Activated CD4-positive, alpha-beta T cell treated with anti-CD3 and anti-CD28 coated beads for 1 hour (primary cell): Measurements from ENCODE around the gene PIK3C2A.
"Not testable (repeated sequence)": the region's sequence is repeated elsewhere in the genome, so short reads cannot be mapped to it uniquely, and the experiment has no call there.

Source experiments
- DNase-seq: peaks from one replicate; pipeline ENCODE4 v3.0.0-alpha.2; 2020

The PIK3C2A gene

DNA sequence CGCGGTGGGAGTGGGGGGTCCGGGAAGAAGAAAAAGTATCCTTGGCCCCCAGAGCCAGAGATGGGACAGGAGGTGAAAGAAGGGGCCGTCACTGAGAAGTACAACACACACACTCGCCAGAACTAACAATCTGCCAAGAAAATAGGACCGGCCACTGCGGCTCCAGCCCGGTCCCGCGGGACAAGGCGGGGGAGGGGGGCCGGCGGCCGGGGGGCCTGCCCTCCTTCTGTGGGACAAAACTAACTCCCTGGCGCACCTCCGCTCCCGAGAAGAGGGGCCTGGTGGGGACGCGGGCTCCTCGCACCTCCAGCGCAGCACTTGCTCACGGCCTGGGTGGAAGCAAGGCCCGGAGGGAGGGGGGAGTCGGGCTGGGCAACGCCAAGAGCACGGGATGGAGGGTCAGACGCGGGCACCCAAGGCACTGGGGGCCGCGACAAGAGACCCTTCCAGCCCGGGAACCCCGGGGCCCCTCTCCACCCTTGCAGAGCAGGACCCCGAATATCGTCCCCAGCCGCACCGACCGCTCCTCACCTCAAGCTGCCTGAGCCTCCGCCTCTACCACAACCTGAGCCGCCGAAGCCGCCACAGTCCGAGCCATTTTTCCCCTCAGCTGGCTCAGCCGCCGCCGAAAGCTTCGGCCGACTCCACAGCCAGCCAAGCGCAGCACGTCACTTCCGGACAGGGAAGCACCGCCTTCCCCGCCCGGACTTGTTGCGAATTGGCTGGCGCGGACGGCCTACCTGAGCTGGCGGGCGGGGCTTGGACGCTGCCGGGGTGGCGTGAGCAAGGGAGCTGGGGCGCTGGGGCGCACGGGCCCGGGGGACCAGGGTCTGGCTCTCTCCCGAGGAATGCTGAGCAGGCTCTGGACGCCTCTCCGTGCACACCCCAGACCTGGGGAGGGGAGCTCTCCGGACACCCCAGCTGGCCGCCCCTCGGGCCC lies at the start of gene PIK3C2A:
Gene PIK3C2A, minus strand, starts transcription at position 670 of the 940 bp plus-strand sequence. CDS start 38,245 bp downstream, outside the sequence.
- DNase-seq = peak; percentile 88

DNA sequence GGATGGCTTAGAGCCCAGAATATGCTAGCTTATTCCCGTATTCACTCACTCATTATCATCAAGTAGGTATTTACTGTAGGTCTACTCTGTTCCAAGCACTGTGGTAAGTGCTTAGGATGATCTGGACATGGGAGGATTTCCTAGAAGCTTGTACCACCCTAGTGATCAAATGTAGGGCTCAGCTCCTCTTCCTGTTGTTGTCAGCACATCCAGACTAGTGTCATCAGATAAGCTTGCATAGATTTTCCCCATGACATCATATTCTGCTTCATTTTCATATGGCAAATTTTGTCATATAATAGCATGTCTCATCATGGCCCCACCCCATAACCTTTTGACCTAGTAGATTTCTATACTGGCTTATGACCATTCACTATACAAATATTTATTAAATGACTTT lies 49.4 kb upstream of the PIK3C2A start:
- DNase-seq = no peak

DNA sequence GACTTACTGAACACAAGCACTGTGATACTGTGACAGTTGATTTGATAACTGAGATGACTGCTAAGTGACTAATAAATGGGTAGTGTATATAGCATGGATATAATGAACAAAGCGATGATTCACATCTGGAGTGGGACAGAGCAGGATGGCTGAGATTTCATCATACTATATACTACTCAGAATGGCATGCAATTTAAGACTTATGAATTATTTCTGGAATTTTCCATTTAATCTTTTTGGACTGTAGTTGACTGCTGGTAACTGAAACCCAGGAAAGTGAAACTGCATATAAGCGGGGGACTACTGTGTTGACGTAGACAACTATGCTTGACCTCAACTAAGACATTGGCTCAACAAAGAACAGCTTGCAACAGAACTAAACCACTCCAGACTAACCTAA lies 48.7 kb upstream of the PIK3C2A start:
- DNase-seq = no peak

DNA sequence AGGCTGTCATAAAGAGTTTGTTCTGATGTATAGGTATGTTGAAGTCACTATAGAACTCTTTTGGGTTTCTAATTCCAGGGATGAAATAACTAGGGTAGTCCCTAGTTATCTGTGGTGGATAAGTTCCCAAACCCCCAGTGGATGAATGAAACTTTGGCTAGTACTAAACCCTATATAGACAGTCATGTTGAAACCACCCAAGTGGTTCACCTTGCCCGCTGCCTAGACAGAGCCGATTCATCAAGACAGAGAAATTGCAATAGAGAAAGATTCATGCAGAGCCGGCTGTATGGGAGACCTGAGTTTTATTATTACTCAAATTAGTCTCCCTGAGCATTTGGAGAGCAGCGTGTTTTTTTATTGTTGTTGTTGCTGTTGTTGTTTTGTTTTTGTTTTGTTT lies 44.9 kb upstream of the PIK3C2A start:
- no peak for DNase-seq

- DNase-seq = no peak
These were observed 43.0 kb upstream of the PIK3C2A start for GRCh38 chr11:17250561-17251350.

GRCh38 chr11:17244046-17244445 lies 36.3 kb upstream of the PIK3C2A start:
- no peak for DNase-seq

DNA sequence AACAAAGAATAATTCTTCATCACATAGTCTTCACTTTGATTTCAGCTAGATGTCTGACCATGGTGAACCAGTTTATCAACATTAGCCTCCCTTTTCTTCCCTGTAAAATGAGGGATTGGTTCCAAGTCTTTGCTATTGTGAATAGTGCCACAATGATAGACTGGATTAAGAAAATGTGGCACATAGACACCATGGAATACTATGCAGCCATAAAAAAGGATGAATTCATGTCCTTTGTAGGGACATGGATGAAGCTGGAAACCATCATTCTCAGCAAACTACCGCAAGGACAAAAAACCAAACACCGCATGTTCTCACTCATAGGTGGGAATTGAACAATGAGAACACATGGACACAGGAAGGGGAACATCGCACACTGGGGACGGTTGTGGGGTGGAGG lies 35.2 kb upstream of the PIK3C2A start:
- DNase-seq = not testable (repeated sequence)

- no peak for DNase-seq
These were observed 33.0 kb upstream of the PIK3C2A start for GRCh38 chr11:17240780-17241179.

GRCh38 chr11:17239927-17240326 lies 32.1 kb upstream of the PIK3C2A start:
- not testable (repeated sequence) for DNase-seq

- no peak for DNase-seq
These were observed 30.6 kb upstream of the PIK3C2A start for GRCh38 chr11:17238377-17238776.

DNA sequence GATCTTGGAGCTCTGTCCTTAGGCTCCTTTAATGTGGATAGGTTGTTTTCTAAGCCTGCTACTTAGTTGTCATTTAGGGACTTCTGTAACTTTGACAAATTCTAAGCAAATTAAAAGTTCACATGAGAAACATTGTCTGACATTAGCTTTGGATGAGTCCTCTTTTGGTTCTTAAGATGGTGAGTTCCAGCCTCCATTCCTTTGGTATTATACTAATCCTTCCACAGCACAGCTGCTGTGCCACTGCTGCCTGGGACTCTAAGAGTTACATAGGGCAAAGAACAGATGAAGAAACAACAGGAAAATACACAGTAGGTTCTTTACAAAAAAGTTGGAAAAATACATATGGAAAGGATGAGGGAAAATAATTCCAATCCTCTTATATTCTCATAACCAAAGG lies 25.3 kb upstream of the PIK3C2A start:
- DNase-seq = no peak

- no peak for DNase-seq
These were observed 23.4 kb upstream of the PIK3C2A start for GRCh38 chr11:17230867-17231851.

DNA sequence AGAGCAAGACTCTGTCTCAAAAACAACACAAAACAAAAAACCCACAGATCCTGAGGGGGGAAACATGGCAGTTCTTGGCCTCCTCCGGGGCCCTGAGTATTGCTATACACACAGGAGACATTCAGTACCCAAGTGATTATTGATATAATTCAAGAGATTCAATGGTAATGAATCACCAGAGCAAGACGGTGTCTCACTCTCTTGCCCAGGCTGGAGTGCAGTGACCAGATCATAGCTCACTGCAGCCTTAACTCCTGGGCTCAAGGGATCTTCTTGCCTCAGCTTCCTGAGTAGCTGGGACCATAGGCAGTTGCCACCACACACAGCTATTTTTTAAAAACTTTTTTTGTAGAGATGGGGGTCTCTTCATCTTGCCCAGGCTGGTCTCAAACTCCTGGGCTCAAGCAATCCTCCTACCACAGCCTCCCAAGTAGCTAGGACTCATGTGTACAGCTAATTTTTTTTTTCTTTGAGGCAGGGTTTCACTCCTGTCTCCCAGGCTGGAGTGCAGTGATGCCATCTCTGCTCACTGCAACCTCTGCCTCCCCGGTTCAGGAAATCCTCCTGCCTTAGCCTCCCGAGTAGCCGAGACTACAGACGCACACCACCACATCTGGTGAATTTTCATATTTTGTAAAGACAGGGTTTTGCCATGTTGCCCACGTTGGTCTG lies 21.8 kb upstream of the PIK3C2A start:
- no peak for DNase-seq

DNA sequence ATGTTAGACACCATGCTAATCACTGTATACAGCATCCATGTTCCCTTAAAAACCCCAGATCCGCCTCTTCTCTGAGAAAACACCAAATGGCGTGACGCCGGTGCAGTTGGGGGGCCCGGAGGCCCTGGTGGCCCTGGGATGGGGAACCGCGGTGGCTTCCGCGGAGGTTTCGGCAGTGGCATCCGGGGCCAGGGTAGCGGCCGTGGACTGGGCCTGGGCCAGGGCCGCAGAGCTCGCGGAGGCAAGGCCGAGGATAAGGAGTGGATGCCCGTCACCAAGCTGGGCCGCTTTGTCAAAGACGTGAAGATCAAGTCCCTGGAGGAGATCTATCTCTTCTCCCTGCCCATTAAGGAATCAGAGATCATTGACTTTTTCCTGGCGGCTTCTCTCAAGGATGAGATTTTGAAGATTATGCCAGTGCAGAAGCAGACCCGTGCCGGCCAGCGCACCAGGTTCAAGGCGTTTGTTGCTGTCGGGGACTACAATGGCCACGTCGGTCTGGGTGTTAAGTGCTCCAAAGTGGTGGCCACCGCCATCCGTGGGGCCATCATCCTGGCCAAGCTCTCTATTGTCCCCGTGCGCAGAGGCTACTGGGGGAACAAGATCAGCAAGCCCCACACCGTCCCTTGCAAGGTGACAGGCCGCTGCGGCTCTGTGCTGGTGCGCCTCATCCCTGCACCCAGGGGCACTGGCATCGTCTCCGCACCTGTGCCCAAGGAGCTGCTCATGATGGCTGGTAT lies 20.6 kb upstream of the PIK3C2A start:
- DNase-seq = not testable (repeated sequence)

DNA sequence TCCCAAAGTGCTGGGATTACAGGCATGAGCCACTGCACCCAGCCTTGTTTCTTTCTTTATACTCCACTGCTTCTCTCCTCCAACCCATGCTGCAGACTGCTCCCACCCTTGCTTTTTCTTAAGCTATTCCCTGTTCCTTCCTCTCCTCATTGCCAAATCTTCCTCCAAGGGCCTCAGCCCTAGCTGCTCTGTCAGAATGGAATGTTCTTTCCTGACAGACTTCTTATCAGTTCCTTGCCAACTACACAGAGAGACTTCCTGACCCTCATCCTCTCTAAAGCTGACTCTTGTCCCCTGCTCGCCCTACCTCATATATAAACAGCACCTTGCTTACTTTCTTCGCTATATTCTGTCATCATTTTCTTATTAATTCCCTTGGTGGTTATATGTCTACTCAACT lies 16.9 kb upstream of the PIK3C2A start:
- DNase-seq = no peak

- DNase-seq = no peak
These were observed 14.2 kb upstream of the PIK3C2A start for GRCh38 chr11:17221968-17222367.

DNA sequence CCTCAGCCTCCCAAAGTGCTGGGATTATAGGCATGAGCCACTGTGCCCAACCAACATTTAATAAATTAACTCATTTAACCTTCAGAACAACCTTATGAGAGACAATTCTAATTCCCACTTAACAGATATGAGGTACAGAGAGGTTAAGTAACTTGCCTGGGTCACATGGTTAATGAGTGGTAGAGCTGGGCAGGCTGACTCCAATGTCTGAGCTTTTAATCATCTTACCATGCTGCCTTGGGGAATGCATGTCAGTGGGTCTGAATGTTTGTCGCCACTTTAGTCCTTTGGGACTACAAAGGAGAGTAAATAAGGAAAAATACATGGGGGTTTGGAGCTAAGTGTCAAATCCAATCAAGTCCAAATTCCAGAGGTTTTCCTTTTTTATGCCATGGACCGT lies 11.2 kb upstream of the PIK3C2A start:
- DNase-seq = no peak

DNA sequence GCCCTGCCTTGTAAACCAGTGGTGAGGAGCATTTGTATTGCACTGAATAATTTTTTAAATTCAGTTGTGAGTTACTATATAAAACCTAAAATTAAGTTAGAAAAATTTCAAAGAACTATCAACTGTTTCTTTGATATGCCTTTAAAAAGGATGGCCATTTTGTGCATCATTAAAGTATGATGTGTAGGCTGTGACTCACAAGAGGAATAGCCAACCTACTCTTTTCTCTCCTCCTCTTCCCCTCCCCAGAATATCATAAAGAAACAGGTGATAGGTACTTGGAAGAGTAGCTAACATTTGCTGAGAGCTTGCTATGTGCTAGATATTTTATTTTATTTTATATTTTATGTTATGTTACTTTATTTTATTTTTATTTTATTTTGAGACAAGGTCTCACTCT lies 10.6 kb upstream of the PIK3C2A start:
- no peak for DNase-seq

- DNase-seq = no peak
These were observed 9.6 kb upstream of the PIK3C2A start for GRCh38 chr11:17217401-17217800.

DNA sequence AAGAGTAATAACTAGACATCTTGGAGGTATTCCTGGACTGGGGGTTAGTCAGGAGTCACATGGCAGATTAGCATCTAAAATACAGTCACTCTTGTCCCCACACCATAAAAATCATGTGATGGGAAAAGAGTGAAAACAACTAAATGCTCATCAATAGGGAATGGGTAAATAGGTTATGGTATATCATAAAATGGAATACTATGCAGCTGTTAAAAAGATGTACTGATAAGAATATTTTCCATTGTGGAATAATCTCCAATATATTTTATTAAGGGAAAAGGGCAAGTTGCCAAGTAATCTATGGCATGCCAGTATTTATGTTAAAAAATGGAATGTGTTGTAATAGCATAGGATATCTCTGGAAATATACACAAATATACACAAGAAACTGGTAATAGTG lies 6.6 kb upstream of the PIK3C2A start:
- no peak for DNase-seq

DNA sequence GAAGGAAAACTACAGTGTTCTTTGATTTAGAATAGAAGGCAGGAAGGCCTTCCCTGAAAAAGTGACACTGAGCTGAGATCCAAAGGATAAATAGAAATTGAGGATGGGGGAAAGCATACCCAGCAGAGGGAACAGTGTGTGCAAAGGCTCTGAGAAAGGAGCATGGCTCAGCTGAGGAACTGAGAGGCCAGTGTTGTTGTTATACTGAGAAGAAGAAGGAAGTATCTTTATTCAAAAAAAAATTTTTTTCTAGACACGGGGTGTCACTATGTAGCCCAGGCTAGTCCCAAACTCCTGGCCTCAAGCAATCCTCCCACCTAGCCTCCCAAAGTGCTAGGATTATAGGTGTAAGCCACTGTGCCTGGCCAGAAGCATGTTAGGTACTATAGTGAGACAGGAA lies 3.5 kb upstream of the PIK3C2A start:
- no peak for DNase-seq

- no peak for DNase-seq
These were observed 2.1 kb upstream of the PIK3C2A start for GRCh38 chr11:17209939-17210245.
